D721Med (cell line): Measurements from ENCODE around the gene GRID2.

Experiments used
- DNase-seq: peaks from one replicate; pipeline ENCODE4 v3.0.0; 2011; ENCODE audit warnings: low spot score; ENCODE audit not compliant: insufficient read length
- FAIRE-seq: peaks from 2 replicates; lab custom pipeline; 2011; peaks lifted over from hg19 to GRCh38; lab: Jason Lieb, UNC
- TF ChIP-seq, protein P1 (sequence below): IDR thresholded peaks from 2 replicates; pipeline ENCODE4 v1.5.1; 2012; ENCODE audit warnings: mild to moderate bottlenecking, control low read depth; ENCODE audit not compliant: insufficient read depth; ENCODE audit errors: missing control alignments

The GRID2 gene

DNA sequence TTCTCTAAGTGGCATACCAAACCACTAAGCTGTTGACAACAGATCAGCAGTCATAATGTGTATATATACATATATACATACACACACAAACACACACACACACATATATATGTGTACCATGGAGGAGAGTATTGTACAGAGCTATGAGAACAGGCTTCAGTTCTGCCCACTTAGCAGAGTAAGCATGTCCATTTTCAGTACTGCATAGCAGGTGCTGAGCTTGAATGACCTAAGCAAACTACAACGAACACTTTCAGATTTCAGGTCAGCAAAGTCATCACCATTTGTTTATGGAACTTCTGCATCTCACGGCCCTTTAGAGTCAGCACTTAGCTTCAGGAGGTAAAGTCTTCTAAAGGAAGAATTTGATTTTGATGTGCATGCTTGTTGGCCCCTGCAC lies 789.0 kb downstream of the GRID2 start:
- DNase-seq (no peak), FAIRE-seq (no peak)
- TF ChIP-seq, protein P1, sequence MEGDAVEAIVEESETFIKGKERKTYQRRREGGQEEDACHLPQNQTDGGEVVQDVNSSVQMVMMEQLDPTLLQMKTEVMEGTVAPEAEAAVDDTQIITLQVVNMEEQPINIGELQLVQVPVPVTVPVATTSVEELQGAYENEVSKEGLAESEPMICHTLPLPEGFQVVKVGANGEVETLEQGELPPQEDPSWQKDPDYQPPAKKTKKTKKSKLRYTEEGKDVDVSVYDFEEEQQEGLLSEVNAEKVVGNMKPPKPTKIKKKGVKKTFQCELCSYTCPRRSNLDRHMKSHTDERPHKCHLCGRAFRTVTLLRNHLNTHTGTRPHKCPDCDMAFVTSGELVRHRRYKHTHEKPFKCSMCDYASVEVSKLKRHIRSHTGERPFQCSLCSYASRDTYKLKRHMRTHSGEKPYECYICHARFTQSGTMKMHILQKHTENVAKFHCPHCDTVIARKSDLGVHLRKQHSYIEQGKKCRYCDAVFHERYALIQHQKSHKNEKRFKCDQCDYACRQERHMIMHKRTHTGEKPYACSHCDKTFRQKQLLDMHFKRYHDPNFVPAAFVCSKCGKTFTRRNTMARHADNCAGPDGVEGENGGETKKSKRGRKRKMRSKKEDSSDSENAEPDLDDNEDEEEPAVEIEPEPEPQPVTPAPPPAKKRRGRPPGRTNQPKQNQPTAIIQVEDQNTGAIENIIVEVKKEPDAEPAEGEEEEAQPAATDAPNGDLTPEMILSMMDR, result no peak

- FAIRE-seq, result no peak
- TF ChIP-seq, protein P1, result no peak
- DNase-seq, result no peak
These were observed 799.3 kb downstream of the GRID2 start for GRCh38 chr4:93103042-93103441.

GRCh38 chr4:93116624-93117023 lies 812.9 kb downstream of the GRID2 start:
- DNase-seq (no peak), FAIRE-seq (no peak)
- TF ChIP-seq, protein P1, result no peak

DNA sequence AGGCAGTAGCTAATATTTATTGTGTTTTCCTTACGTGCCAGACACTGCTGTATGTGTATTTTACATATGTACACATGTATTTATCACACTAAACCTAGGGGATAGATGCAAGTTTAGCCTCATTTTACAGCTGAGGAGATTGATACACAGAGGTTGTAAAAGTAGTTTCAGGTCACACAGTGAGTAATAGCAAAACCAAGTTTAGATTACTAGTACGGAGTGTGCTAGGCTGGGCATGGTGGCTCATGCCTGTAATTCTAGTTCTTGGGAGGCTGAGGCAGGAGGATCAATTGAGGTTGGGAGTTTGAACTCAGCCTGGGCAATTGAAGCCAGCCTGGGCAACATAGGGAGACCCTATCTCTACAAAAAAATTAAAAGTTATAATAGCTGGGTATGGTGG lies 823.7 kb downstream of the GRID2 start:
- TF ChIP-seq, protein P1, result no peak
- FAIRE-seq (no peak), DNase-seq (no peak)

- DNase-seq (no peak), FAIRE-seq (no peak)
- TF ChIP-seq, protein P1, result no peak
These were observed 828.9 kb downstream of the GRID2 start for GRCh38 chr4:93132631-93133030.

DNA sequence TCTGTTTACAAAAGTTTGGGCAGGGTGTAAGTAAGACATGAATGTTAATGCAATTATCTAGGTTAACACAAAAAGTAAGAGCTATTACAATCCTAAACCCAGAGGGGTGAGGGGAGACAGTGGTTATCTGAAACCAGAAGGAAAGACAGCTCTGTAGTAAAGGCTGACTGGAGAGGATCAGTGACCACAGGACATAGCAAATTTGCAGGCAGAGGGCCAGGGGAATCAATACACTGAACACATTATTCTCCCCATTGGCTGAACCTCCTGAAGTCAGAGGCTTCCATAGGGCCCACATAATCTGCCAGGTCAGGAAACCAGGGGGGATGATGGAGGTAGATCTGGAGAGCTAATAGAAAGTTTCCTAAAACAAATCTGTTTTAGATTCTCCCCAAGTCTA lies 835.4 kb downstream of the GRID2 start:
- TF ChIP-seq, protein P1, result no peak
- no peak for DNase-seq
- no peak for FAIRE-seq

GRCh38 chr4:93143902-93144301 lies 840.1 kb downstream of the GRID2 start:
- no peak for FAIRE-seq
- no peak for DNase-seq
- TF ChIP-seq, protein P1, result no peak
